NCI-H2171 (cell line): ENCODE data around the gene TAS2R60.
"Not testable (repeated sequence)": the region's sequence is repeated elsewhere in the genome, so short reads cannot be mapped to it uniquely, and the experiment has no call there.

Experiments
- DNase-seq: peaks from one replicate; lab custom pipeline; 2025; lab: John Stamatoyannopoulos, UW

TAS2R60 gene

DNA sequence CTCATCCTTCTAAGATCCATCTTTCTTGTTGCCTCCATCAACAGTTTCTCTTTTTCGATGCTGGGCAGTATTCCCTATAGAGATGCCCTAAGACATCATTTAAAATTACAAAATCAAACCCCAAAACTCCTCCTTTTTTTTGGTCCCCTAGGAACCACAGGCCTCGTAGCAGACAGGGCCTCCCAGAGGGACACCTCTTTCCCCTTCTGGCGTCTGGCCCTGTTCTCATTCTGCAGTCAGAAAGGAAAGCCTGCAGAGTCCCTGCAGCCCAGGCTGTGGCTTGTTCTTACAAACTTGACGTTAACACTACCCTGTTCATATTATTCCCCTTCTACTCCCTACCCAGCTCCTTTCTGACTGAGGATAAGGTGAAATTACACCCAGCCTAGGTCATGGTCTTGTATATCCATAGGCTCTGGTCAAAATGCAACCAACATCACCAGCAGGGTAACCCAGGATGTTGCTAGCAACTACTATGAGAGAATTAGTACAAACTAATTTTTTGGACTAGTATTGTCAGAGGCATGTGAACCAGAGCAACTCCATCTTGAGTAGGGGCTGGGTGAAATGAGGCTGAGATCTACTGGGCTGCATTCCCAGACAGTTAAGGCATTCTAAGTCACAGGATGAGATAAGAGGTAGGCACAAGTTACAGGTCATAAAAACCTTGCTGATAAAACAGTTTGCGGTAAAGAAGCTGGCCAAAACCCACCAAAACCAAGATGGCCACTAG lies 31.1 kb upstream of the TAS2R60 start:
- no peak for DNase-seq

DNA sequence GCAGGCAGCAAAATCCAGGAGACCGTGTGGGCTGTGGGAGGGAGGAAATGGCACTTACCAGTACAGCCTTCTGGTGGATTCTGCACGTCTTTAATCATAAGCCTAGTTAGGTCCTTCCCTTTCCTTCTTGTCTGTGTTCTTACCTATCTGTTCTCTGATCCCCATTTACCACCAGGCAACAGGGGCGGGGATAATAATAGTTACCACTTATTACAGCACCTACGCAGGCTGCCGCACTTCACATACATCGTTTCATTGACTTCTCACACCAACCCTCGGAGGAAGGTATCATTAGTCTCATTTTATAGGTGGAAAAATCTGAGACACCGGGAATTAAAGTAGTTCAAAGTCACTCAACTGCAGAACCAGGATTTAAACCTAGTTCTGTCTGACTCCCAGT lies 30.1 kb upstream of the TAS2R60 start:
- DNase-seq = no peak

DNA sequence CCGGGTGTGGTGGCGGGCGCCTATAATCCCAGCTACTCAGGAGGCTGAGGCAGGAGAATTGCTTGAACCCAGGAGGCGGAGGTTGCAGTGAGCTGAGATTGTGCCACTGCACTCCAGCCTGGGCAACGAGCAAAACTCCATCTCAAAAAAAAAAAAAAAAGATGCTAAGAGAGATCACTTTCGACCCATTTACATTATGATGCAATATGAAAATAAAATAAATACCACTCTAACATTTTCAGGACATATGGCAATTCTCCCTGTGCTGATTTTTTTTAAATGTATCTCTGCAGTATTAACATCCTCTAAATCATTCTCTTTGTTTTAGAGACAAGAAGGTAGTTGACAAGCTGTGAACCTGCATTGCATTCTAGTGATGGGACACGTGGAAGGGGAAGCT lies 28.0 kb upstream of the TAS2R60 start:
- DNase-seq = not testable (repeated sequence)

DNA sequence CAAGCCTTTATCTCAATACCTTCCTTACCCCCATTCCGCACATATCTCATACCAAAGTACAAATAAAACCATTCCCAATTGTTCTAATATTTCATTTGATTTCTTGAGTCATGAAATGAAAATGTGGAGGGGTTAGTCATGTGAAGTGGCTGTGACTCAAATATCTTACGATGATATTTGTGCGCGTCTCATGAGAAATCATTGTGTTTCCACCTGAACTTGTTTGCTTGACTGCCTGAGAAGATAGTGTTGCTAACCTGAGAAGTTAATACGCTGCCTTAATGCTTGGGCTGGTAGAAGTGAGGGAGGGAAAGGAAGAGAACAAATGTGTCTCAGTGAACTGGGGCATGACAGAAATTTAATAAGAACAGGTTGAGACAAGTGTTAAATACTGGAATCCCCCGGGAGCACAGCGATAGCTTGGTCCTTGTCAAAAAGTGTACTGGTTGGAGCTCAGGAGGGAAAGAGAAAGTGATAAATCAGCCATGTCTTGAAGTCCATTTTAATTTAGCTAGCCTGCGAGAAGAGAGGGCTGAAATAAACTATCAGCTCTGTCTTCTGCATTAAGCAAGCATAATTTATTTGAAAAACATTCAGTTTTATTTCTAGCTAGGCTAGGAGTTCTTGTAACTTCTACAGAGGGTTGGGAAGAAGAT lies 27.4 kb upstream of the TAS2R60 start:
- DNase-seq = peak; percentile 86

DNA sequence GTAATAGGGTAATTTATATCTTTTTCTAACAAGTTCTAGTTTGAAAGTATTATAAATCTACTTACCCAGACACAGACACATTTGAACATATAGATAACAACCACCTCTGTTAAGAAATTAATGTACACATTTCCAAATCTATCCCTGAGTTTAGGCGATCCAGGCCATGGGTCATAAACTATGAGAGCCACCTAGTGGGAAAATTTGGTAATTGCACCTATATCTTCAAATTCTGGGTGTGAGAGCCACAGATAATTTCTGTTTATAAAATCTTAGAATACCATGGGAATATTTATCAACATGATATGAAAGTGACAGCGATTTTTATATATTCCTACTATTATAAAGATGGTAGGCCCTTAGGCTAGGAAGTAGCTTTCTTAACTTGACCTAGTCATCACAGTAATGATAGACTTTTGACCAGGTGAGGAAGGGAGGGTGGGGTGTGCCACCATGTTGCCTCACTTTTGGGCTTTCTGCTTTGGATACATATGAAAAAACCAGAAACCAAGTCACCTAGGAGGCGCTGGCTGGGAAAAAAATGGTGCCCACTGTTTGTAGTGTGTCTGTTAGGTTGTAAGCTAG lies 26.6 kb upstream of the TAS2R60 start:
- DNase-seq = peak; percentile 13

DNA sequence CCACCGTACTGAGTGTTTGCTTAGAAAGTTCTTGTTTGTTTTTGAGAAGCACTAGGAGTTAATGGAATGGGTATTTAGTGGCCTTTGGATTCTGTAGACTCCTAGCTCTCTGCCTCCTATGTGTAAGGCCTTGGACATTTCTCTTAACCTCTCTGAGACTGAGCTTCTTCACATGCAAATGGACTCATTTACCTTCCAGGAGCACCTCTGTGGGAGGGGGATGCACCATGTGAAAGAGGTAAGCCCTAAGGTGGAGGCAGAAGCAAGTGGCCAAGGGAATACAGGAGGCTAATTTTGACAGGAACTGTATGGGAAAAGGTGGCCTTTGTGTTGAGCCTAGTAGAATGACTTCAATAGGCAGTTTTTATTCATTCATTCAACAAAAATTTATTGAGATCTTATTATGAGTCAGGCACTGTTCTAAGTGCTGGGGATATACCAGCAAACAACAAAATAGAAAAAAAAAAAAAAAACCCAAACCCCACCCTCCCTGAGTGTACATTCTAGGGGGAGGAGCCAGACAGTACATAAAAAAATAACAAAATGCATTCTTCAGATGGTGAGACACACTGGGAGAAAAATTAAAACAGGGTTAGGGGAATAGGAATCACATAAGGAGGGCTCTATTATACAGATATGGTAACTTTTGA lies 25.4 kb upstream of the TAS2R60 start:
- no peak for DNase-seq

DNA sequence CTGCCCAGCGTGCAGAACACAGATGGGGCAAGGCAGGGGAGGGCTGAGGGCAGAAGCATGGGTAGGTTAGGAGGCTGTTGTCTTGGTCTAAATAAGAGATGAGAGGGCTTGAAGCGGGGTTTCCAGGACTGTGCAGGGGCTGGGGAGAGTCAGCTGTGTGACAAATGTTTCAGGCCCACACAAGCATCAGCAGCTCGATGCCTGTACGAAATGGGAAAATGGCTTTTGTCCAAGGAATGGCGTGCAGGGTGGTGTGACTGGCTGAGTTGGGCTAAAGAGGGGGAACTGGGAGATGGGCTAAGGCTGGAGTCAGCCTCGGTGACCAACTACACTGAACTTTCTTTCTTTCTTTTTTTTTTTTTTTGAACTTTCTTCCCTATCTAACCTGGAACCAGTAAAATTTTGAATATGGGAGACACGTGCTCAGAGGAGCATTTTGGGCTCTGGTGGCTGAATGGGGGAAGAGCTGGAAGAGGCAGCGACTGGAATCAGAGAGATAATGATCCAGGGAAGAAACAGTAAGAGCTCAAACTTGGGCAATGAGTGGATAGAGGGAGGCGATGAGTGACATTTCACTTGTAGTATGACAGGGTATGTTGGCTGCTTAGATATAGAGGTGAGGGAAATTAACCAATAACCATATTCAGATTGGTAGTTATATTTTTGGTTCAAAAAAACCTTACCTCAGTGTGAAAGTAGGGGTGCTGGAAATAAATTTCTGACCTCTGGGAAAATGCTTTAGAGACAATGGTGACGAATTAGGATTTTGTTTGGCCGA lies 24.4 kb upstream of the TAS2R60 start:
- DNase-seq = no peak

DNA sequence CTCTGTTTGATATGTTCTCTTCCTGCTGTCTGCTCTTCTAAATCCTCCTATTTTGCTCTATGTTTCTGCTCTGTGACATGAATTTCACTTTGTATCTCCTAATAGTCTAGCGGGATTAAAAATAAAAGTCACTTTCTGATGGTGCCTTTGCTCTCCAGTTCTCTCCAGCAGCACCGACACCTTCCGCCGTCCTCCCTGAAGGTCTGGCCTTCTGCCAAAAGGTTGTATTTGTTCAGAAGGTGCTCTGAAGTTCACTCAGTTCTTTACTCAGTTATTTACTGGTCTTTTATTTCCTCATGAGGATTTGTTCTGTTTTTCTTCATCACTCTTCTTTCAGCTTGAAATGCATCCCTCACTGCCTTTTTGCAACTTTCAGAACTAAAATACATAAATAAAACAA lies 23.4 kb upstream of the TAS2R60 start:
- no peak for DNase-seq

DNA sequence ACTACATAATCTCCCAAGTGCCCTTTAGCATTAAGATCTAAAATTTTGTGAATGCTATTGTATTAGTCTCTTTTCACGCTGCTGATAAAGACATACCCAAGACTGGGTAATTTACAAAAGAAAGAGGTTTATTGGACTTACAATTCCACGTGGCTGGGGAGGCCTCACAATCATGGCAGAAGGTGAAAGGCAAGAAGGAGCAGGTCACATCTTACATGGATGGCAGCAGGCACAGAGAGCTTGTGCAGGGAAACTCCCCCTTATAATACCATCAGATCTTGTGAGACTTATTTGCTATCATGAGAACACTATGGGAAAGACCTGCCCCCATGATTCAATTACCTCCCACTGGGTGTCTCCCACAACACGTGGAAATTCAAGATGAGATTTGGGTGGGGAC lies 22.6 kb upstream of the TAS2R60 start:
- DNase-seq = not testable (repeated sequence)

DNA sequence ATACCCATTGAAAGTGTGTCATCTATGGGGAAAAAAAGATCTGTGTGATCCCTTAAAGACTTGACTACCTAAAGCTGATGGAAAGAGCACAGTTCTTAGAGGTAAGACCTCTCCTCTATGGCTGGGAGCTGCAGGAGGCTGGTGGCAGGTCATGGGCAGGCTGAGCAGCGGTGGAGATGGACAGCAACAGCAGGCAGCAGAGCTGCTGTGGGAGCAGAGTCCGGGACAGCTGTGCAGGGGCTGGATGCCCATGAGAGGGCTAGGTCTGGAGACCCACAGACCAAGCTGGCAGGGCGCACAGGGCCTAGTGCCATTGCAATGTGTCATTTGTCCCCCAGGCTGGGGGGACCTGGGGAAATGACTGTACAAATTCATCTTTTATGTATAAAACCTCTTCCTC lies 21.2 kb upstream of the TAS2R60 start:
- DNase-seq = no peak

DNA sequence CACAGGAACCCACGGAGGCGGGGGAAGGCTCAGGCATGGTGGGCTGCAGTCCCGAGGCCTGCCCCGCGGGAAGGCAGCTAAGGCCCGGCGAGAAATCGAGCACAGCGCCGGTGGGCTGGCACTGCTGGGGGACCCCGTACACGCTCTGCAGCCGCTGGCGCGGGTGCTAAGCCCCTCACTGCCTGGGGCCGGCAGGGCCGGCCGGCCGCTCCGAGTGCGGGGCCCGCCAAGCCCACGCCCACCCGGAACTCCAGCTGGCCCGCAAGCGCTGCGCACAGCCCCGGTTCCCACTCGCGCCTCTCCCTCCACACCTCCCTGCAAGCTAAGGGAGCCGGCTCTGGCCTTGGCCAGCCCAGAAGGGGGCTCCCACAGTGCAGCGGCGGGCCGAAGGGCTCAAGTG lies 18.8 kb upstream of the TAS2R60 start:
- DNase-seq = not testable (repeated sequence)

DNA sequence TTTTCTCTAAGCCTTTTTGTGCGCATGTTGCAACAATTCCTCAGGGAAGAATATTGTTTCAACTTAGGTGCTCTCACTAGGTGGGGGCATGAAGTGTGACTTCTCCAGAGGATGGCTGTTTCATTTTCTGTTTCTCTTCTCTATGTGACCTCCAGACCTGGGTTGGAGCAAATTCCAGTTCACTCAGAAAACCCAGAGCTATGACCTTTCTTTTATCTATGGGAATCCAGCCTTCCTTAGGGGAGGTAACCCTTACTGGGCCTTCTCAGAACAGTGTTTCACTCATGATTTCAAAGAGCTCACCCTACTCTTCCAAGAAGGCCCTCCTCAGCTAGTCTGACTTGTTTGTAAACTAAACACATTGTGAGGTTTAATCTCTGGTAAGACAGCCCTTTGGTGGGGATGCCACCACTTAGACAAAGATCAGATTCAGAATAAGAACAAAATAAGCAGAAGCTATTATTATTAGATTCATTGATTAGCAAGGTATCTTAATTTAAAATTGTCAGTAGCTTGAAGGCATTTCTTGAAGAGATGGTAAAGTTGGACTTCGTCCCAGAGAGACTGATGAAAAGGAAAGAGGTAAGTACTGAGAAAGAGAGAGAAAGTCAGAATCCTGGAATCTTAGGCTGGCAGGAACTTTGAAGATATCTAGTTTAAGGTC lies 16.6 kb upstream of the TAS2R60 start:
- no peak for DNase-seq

DNA sequence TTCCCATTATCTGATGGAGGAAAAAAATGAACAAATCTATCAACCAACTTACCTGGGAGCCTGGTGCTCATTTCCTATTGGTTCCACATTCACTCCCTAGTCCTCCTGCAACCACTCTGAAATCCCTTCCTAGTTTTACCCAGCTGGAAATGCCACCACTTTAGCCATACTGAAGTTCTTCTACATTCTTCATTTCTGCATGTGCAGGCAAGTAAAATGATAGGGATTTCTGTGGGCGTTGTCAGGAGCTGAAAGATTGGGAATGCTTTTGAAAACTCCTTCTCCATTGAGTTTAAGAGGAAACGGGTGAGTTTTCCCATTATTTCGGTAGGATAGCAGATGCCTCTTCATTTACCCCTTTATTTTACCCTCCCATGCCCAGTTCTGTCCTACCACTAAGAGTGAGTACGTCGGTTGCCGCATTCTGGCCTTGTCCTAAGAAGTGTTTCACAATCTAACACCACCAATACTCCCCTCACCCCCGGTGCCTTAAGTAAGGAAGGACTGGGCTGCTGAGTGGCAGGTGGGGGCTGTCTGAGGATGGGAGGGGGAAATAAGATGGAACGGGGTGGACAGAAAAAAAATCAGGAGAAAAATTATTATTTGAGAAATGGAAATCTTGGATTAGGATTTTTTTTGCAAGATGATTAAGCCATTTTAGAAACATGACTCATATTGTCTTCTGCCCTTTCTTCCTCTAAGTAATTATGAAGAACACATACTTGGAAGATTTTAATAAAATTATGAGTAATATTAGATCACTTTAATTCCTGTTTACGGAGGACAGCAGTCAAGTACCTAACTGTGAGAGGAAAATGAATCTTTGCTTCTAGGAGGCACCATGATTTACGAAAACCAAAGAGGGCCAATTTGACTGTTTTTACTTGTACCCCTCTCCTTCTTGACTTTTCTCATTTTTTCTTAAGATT lies 13.2 kb upstream of the TAS2R60 start:
- DNase-seq = no peak

DNA sequence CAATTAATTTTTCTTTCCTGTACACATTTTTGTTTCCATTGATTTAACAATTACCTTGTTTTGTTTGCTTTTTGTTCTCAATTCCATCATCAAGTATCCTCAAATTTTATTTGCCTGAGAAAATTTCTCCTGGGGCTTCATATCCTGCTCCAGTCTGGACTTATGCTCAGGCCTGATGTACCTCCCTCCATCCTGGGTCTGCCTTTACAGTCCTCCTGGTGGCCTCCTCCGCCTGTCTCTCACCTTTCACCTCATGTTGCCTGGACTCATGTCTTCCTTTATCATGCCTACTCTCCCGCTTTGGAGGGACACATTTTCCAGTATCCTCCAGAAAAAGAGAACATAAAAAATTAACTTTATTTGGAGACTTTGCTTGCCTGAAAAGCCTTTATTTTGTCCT lies 12.1 kb upstream of the TAS2R60 start:
- no peak for DNase-seq

DNA sequence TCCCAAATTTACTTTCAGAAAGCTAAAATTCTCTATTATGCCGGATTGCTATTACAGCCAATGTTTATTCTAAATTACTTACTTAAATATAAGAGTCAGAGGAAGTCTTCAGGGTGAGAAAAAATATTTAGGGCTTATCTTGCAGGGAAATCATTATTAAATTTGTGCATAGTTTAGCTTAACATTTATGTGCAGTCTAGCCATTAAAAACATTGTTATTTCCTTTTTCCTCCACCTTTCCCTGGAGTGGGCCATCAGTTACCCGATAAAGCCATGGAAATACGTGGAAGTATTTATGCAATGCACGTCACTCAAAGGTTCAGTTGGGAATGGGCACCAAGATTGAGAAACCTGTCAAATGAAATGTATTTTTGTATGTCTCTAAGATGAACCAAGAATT lies 9.5 kb upstream of the TAS2R60 start:
- DNase-seq = no peak

DNA sequence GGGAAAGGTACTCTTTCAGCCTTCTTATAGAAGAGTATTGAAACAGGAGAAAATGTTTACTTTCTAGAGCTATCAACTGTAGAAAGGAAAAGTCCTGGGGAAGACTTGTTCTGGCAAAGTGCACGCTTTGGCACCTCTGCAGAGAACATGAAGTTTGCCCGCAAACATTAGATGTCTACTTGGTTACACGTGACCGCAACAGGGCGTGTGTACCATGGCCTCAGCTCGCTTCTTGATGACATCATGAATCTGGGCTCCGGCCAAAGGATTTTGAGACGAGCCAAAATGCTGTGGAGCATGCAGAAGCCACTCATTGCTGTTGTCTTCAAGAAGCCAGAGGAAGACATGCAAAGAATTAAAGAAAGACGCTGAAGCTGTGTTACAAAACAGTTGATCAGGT lies 8.6 kb upstream of the TAS2R60 start:
- no peak for DNase-seq

DNA sequence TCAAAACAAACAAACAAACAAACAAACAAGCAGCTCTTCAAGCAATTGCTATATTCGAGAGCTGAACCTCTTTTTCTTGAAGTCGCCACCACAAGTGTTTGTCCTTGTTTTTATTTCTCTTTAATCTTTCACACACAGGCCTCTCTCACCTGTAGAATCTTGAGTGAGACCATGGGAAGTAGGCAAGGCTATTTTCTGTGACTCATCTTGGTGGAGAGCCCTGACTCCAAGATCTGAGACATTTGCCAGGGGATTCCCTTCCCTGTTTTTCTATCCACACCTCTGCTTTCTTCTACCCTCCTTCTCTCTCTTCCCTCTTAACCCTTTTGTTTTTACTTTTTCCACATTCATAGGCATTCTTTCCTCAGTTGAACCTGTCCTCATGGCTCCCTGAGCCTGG lies 8.0 kb upstream of the TAS2R60 start:
- DNase-seq = no peak

DNA sequence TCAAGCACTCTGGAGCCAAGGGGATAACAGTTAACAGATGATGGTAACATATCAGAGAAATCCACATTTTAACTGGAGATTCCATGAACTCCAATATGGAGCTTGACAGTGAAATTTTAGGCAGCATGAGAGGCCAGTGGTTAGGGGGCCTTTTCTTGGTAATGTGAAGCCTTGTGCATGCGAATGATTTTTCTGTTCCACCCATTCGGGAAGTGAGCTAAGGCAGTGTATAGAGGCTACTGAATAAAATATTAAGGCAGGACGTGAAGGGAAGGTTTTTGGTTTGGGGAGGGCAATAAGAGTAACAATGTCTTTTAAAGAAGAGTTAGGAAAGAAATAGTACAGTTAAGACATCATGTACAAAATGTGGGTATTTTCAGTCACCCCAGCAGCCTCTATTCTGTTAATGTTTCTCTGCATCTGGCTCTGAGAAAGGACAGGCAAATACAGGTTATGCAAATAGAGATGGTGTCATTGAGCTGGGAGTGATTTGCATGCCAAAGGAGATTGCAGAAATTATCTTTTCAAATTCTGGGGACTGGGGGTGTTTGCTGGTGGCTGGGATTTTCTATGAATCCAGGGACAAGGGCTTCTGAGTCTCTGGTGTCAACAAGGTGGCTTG lies 6.8 kb upstream of the TAS2R60 start:
- DNase-seq = no peak

DNA sequence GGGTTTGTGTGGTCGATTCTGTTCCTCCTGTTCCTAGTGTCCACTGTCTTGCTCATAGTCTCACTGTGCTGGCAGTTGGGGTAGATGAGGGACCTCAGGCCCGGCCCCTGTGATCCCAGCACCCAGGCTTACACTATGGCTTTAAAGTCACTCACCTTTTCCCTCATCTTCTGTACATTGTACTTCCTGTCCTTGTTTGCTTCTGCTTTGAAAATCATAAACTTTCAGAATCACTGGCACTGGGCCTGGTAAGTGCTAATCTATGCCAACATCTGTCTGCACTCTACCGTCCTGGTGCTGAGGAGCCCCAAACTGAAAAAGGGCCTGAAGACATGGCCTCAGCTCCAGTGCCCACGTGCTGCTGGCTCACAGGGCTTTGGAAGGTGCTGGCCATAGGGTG lies 5.7 kb upstream of the TAS2R60 start:
- no peak for DNase-seq

DNA sequence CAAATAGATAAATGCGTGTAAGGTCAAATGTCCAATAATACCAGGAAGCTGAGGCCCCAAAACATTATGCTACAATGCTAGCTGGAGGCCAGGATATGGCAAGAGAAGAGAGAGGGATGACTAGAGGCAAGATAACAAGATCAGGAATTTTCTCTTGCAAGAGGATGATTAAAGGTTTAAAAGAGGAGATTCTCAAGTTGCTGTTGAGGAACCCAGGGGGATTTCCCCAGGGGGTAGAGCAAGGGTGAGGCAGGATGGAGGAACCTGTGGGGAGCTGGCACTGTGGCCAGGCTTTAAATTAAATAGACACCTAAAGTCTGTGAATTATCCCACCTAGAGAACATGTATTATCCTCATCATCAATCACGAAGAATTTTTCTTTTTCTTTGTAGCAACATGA lies 3.4 kb upstream of the TAS2R60 start:
- no peak for DNase-seq
